ENCODE data around the gene PITX2. TPM values are rescaled to one million over a fixed set of nuclear protein-coding genes. Genes with fewer than 3 reads are reported as not detected.

PITX2 gene
- total and polyA plus RNA-seq, 2 of the 13 experiments (the other 11 are each of a cell fraction or from before 2014, with no cell fraction given): not detected

DNA sequence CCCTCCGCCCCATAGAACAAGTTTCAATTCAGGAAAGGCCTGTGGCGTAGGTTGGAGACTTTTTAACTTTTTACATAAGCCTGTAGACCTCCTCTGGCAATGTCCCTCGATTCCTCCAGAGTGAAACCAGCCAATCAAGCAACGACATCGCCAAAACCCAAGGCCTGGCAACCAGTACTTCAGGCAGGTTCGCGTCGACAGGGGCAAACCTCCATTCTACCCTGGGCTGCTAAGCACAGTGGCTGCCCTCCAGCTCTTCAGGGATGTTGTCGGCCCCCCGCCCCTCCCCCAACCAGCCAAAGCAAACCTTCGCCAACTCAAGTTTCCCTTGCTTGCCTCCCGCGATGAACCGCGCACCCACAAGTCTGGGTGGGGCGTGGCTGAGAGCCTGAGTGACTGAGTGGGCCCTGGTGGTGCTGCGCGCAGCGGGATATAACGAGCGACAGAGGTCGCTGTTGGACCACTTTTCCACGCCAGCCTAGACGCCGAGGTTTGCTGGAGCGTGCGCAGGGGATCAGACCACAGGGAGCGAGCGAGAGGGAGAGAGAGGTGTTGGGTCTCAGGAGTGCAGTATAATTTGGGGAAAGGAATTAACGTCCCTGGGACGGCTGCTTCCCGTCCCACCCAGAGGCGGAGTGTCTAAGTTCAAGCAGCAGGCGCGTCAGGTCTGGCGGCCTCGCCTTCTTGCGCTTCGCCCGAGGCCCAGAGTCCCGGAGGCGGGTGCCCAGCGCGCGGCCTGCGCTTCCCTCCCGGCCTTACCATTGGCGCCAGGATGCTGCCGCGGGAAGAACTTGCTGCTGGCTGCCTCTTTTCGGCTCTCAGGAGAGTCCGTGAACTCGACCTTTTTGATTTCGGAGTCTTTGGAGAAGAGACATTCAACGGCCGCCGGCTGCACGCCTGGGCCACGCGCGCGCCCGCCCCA, 9.0 kb upstream of the PITX2 start (continued):
- 0 out of 2 replicates have a peak, but pooled peaks have one; percentile 27 for TF ChIP-seq ARID5B (CRISPR knock-in tag; IDR thresholded peaks at IDR 0.05)
- TF ChIP-seq ZKSCAN1 (IDR thresholded peaks at IDR 0.05; ENCODE audit: low read length): 0 out of 2 replicates have a peak, but pooled peaks have one; percentile 17
- no peak; the same call in 1 of the 2 replicates for TF ChIP-seq ZNF598 (CRISPR knock-in tag; IDR thresholded peaks at IDR 0.05; ENCODE audit: borderline replicate concordance)
- TF ChIP-seq ZMYM4 (CRISPR knock-in tag; IDR thresholded peaks at IDR 0.05): peak; percentile 37; the same call in 1 of the 2 replicates
- no peak for TF ChIP-seq MXI1 (IDR thresholded peaks at IDR 0.05; ENCODE audit: borderline replicate concordance, low read depth, low read length)
- TF ChIP-seq, protein P1, sequence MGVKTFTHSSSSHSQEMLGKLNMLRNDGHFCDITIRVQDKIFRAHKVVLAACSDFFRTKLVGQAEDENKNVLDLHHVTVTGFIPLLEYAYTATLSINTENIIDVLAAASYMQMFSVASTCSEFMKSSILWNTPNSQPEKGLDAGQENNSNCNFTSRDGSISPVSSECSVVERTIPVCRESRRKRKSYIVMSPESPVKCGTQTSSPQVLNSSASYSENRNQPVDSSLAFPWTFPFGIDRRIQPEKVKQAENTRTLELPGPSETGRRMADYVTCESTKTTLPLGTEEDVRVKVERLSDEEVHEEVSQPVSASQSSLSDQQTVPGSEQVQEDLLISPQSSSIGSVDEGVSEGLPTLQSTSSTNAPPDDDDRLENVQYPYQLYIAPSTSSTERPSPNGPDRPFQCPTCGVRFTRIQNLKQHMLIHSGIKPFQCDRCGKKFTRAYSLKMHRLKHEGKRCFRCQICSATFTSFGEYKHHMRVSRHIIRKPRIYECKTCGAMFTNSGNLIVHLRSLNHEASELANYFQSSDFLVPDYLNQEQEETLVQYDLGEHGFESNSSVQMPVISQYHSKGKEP (CRISPR knock-in tag; IDR thresholded peaks at IDR 0.05): no peak
- TF ChIP-seq XRCC5 (optimal IDR thresholded peaks at IDR 0.05; ENCODE audit: low read length): peak; percentile 78
- TF ChIP-seq FLYWCH1 (CRISPR knock-in tag; IDR thresholded peaks at IDR 0.05): no peak
- TF ChIP-seq ZFP36 (IDR thresholded peaks at IDR 0.05; ENCODE audit: borderline replicate concordance, low read depth, low read length, partially characterized antibody): peak; percentile 14
- TF ChIP-seq SIX1 (CRISPR knock-in tag; IDR thresholded peaks at IDR 0.05; ENCODE audit: borderline replicate concordance): no peak
- TF ChIP-seq, protein P2, sequence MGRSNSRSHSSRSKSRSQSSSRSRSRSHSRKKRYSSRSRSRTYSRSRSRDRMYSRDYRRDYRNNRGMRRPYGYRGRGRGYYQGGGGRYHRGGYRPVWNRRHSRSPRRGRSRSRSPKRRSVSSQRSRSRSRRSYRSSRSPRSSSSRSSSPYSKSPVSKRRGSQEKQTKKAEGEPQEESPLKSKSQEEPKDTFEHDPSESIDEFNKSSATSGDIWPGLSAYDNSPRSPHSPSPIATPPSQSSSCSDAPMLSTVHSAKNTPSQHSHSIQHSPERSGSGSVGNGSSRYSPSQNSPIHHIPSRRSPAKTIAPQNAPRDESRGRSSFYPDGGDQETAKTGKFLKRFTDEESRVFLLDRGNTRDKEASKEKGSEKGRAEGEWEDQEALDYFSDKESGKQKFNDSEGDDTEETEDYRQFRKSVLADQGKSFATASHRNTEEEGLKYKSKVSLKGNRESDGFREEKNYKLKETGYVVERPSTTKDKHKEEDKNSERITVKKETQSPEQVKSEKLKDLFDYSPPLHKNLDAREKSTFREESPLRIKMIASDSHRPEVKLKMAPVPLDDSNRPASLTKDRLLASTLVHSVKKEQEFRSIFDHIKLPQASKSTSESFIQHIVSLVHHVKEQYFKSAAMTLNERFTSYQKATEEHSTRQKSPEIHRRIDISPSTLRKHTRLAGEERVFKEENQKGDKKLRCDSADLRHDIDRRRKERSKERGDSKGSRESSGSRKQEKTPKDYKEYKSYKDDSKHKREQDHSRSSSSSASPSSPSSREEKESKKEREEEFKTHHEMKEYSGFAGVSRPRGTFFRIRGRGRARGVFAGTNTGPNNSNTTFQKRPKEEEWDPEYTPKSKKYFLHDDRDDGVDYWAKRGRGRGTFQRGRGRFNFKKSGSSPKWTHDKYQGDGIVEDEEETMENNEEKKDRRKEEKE (IDR thresholded peaks at IDR 0.05): no peak
- TF ChIP-seq, protein P3, sequence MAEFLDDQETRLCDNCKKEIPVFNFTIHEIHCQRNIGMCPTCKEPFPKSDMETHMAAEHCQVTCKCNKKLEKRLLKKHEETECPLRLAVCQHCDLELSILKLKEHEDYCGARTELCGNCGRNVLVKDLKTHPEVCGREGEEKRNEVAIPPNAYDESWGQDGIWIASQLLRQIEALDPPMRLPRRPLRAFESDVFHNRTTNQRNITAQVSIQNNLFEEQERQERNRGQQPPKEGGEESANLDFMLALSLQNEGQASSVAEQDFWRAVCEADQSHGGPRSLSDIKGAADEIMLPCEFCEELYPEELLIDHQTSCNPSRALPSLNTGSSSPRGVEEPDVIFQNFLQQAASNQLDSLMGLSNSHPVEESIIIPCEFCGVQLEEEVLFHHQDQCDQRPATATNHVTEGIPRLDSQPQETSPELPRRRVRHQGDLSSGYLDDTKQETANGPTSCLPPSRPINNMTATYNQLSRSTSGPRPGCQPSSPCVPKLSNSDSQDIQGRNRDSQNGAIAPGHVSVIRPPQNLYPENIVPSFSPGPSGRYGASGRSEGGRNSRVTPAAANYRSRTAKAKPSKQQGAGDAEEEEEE (CRISPR knock-in tag; IDR thresholded peaks at IDR 0.05; ENCODE audit: borderline replicate concordance): no peak
- no peak for TF ChIP-seq FOXM1 (CRISPR knock-in tag; IDR thresholded peaks at IDR 0.05)
- no peak for TF ChIP-seq ZNF20 (CRISPR knock-in tag; IDR thresholded peaks at IDR 0.05)
- TF ChIP-seq ZNF780A (CRISPR knock-in tag; IDR thresholded peaks at IDR 0.05): no peak
- TF ChIP-seq FOXO1 (CRISPR knock-in tag; IDR thresholded peaks at IDR 0.05): 0 out of 2 replicates have a peak, but pooled peaks have one; percentile 33
- peak; percentile 31; the same call in 1 of the 2 replicates for TF ChIP-seq ZNF563 (CRISPR knock-in tag; IDR thresholded peaks at IDR 0.05)
- TF ChIP-seq RAD21 (CRISPR knock-in tag; IDR thresholded peaks at IDR 0.05): peak; percentile 95
